HG03159 (cell line): ENCODE measurements around the gene RHEB.

Experiments used
- ATAC-seq: cut with Tn5 transposase; IDR thresholded peaks from one replicate; pipeline ENCODE4 v1.9.1; 2021; ENCODE audit warnings: mild to moderate bottlenecking, moderate library complexity; ENCODE audit not compliant: unreplicated experiment

RHEB gene

DNA sequence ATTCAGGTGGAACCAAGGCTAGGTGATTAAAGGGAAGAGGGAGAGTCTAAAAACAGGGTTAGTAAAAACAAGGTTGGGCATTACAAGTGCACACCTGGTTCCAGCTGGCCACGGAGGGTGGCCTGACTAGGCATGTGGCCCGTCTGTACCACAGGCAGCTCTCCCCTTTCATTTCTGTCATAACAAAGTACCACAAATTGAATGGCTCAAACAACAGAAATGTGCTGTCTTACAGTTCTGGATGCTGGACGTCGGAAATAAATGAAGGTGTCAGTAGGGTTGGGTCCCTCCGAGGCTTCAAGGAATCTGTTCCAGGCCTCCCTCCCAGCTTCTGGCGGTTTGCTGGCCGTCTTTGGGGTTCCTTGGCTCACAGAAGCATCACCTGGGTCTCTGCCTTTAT, 96.5 kb downstream of the RHEB start:
- no peak for ATAC-seq

GRCh38 chr7:151422212-151422611, 97.5 kb downstream of the RHEB start:
- no peak for ATAC-seq

GRCh38 chr7:151420144-151420543, 99.6 kb downstream of the RHEB start:
- no peak for ATAC-seq

DNA sequence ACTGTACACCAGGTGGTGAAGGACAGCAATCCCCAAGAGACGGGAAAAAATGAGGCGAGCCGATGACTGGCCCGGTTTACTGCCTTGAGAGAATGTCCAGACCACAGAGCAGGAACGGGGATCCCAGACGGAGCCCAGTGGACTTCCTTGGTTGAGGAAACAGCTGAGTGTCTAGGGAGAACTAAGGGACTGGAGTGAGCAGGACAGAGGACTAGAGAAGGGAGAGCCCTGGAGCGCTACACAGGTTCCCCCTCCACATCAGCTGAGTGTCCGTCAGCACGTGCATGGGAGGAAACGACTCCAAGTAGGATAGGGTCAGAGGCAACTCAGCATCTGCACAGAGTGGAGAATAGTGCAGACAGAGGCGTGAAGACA, 102.8 kb downstream of the RHEB start:
- no peak for ATAC-seq

DNA sequence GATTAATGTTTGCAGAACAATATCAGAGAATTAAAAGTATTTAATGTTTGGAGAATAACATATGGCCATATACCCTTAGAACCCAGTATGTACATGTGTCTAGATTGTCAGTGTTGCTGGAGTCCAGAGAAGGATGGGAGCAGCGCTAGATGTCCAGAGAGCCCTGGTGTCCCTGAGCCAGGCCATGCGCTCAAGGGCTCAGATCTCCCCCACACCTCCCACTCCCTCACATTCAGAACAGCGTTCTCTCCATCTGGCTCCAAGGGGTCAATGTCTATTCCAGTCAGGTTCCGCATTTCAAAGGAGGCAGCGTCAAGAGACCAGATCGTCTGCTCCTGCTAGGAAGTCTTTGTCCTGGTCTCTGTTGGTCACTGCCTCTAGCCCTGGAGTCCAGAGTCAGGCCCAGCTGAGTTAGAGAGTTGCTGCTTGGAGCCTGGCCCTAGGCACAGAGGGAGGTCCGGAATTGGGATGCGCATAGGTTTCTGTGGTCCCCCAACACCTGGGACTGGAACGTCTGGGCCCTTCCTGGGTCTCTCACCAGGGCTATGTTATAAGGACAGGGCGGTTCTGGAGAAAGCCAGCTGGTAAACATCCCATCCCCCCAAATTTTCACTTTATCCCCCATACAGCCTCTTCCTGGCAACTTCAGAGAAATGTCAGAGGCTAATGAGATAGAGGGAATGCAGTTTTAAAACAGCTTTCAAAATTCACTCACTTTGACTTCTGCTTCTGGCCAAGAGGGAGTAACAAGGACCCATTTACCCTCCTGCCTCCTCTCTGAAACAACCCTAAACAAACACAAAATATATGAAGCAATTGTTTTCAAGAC, 103.4 kb downstream of the RHEB start:
- ATAC-seq: no peak
